Fibroblast of gingiva (primary cell): Measurements from ENCODE around the gene TPSB2.
"Not testable (repeated sequence)": the region's sequence is repeated elsewhere in the genome, so short reads cannot be mapped to it uniquely, and the experiment has no call there.

Source experiments
- DNase-seq: peaks from one replicate; pipeline ENCODE4 v3.0.0-alpha.2; 2011; ENCODE audit warnings: low read depth

Gene TPSB2

DNA sequence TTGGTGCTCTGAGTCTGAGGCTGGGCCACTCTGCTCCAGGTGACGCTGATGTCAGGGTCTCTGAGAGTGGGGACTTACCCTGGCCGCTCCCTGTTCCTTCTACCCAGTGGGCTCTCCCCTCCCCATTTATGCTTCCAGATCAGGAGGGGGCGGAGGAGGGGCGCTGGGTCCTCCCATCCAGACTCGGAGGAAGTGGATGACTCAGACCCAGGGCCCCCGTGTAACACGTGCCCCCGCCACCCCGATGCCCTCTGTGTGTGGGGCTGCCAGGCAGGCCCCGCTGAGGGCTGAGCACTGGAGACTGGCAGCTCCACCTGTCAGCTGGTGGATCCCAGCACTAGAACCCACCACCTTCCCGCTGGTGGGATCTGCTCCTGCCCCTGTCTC lies at the start of gene TPSB2:
TPSB2 (minus strand) TSS at position 101 of the 387 bp plus-strand sequence. CDS start 233 bp downstream, outside the sequence.
- not testable (repeated sequence) for DNase-seq

DNA sequence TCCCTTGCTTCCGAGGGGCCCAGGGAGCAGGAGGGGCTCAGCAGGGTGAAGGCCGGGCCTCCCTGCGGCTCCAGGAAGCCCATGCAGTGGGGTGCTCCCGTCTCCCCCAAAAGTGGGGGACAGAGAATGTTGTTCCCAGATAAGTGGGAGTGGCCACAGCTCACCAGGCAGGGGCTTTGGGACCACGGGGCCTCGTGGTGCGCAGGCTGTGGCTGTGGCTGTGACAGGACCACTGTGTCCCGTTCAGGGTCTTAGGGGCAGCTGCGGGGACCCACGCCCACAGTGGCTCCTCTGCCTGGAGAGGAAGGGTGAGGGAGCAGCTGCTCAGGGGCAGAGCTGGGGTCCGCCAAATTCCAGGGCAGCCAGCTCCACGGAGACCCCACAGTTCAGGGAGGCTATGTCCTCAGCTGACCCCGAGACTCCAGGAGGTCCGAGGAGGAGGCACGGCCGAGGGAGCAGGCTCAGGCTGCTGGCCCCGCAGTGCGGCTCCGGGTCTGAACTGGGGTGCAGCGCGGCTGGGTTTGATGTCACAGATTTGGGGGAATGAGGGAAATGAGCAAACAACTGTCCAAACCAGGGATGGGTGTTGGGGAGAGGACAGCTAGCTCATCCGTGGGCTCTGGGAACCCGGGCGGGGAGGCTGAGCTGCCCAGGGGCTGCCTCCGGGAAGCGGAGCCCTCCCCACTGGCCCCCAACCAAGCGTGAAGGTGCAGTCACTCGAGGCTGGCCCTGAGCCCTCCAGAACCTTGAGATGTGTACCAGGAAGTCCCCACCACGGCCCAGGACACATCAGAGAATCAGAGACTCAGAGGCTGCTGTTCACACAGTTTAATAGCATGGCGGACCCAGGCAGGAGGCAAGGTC lies 49.3 kb upstream of the TPSB2 start:
- DNase-seq, result no peak

DNA sequence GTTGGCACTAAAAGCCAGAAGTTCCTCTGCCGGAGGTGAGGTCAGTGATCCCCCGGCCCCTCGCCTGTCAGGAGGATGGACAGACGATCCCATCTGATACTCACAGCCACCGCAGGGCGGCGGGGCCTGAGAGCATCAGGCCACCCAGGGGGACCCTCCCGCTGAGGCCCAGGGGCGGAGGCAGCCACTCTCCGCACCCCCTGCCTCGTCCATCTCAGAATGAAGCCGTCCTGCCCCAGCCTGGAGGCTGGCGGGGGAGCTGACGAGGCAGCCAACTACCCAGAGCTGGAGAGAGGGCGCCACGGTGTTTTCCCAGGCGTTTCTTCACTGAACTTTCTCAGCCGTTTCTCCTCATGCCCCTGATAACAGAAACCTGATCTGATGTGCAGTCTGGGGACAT lies 48.5 kb upstream of the TPSB2 start:
- DNase-seq, result no peak

DNA sequence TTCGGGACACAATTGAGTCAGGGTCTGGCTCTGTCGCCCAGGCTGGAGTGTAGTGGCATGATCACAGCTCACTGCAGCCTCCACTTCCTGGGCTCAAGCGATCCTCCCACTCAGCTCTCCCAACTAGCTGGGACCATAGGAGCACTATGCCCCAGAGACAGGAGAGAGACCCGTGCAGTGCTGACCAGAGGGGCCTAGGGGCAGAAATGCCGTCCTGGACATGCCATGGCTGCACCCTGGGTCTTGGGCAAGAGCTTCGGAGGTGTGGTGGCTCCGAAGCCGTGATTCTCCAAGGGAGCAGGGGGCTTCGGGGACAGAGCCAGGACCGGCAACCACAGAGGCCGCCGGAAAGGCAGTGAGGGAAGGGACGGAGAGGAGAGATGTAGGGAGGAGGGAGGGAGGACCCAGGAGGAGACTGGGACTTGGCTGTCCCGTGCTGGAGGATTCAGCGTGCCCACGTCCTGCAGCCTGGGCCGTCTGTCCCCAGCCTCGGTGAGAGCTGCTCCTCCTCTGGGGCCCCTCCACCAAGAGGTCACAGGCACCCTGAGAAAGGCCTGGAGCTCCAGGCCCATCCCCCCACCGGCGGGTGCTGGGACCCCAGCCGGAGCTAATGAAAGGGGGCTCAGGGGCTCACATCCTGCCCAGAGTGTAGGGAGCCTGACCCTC lies 47.8 kb upstream of the TPSB2 start:
- DNase-seq, result no peak

DNA sequence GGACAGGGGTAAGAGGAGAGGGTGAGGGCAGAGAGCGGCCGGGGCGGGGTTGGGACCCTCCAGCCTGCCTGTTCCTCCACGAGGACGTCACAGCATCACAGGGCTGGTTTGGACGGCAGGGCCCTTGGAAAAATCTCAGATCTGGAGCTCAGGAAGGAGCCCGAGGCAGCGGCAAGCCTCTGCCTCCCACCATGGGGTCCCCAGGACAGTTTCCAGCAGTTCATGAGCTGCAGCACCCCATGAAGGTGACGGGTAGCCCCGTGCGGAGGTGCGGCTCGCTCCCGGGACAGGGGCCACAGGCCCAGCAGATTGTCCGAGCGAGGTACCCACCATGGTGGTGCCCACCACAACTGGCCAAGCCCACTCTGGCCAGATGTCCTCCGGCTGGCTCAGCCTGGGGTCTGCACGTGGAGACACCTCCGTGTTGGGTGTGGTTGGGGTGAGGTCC lies 47.2 kb upstream of the TPSB2 start:
- DNase-seq, result no peak

DNA sequence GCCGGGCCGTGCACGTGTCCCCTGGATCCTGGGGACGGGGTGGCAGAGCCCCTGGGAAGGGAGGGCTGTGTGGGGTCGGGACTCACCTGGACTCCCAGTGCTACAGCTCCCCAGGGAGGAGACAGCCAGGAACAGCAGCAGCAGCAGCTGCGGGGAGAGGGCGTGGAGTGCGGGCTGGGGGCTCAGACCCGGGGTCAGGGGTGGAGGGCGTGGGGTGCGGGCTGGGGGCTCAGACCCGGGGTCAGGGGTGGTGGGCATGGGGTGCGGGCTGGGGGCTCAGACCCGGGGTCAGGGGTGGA lies 46.5 kb upstream of the TPSB2 start:
- no peak for DNase-seq

DNA sequence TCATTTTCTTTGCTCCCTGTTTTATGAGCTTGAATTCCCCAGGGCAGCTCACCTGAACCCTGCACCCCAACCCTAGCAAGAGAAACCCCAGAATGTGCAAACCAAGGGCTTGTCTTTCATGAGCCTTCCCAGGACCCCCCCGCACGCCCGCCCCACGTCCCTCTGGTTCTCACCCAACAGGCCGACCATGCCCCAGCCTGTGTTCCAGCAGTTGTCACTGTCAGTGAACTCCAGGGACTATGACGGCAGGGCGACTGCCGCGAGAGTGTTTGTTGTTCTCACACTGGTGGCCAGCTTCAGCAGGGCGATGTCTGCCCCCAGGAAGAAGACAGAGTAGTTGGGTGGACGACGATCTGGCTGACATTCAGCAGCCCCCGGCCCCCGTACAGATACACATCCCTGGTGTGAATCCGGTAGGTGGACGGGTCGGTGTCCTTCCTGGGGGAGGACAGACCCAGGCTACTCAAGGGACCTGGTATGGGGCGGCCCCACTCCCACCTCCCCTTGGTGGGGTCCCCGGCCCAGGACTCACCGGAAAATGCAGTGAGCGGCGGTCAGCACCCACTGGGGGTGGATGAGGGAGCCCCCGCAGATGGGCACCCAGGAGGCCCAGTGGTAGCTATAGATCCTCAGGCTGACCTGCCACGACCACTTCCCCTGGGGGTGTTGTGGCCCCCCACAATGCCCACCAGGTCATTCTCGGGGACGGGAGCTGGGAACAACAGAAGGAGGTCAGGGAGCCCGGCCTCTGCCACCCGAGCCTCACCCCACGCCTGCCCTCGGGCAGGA lies 46.0 kb upstream of the TPSB2 start:
- no peak for DNase-seq

DNA sequence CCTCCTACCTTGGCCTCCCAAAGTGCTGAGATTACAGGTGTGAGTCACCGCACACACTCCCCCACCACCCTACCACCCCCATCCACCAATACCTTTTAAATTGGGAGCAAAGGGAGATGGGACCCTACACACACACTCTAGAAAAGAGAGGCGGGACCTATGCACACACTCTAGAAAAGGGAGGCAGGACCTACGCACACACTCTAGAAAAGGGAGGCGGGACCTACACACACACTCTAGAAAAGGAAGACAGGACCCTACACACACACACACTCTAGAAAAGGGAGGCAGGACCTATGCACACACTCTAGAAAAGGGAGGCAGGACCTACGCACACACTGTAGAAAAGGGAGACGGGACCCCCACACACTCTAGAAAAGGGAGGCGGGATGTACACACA lies 44.8 kb upstream of the TPSB2 start:
- no peak for DNase-seq

DNA sequence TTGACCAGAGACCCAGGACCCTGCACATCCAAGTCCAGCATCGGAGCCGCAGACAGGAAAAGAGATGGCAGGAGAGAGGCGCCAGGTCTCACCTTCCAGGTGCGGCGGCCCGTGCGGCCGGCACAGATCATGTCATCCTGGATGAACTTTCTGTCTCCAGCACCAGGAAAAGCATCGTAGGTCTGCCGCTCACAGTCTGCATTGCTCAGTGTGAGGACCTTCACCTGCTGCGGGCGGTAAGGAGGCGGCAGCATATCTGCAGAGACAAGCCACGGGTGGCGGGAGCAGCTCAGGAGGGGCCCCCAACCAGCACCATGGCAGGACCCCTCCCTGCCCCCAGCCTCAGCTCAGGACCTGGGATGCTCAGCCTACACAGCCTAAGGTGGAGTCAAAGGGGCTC lies 43.8 kb upstream of the TPSB2 start:
- DNase-seq, result no peak

DNA sequence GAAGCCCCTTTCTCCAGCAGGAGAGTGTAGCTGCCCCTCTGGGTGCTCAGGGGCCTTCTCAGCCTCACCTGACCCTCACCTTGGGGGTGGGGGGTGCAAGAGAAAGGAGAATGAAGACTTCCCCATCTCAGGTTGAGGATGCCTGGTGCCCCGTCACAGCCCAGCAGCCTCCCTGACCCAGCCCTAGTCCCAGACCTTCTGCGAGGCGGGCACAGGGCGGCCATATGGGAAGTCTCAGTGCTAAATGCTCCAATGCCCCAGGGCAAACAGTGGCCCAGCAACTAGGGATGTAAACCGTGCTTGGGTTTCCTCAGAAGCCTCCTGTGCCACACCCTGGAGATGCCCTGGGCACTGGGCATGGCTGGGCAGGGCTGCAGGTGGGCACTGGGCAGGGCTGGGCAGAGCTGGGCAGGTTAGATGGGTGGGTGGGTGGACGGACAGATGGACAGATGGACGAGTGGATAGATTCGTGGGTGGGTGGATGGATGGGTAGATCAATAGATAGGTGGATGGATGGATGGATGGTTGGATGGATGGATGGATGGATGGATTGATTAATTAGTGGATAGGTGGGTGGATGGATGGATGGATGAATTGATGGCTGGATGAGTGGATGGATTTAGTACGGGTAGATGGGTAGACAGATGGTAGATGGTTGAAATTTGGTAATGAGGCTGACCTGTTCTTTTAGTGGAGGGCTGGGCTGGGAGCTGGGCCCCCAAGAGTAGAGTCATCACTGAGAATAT lies 42.6 kb upstream of the TPSB2 start:
- no peak for DNase-seq

DNA sequence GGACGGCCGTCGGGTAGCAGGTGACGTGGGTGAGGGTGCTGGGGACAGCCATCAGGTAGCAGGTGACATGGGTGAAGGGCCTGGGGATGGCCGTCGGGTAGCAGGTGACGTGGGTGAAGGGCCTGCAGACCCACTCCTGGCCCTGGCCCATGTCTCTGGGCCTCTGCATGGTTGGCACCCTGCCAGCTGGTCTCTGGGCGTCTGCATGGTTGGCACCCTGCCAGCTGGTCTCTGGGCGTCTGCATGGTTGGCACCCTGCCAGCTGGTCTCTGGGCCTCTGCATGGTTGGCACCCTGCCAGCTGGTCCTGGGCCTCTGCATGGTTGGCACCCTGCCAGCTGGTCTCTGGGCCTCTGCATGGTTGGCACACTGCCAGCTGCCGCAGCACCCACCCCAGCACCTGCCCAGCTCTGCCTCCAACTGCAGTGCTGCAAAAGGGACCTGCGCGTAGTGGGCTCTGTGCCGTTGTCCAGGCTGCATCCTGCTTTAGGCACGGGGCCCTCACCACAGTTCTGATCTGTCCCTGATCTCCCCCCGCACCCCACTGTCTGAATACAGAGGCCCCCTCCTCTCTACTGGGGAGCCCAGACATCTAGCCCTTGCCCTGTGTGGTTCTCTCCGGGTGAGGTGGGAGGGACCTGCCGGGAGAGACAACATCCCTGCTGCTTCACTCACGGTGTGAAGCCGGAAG lies 41.9 kb upstream of the TPSB2 start:
- not testable (repeated sequence) for DNase-seq

DNA sequence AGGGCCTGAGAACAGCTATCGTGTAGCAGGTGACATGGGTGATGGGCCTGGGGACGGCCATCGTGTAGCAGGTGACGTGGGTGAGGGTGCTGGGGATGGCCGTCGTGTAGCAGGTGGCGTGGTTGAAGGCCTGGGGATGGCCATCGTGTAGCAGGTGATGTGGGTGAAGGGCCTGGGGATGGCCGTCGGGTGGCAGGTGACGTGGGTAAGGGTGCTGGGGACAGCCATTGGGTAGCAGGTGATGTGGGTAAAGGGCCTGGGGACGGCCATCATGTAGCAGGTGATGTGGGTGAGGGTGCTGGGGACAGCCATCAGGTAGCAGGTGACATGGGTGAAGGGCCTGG lies 41.4 kb upstream of the TPSB2 start:
- no peak for DNase-seq

DNA sequence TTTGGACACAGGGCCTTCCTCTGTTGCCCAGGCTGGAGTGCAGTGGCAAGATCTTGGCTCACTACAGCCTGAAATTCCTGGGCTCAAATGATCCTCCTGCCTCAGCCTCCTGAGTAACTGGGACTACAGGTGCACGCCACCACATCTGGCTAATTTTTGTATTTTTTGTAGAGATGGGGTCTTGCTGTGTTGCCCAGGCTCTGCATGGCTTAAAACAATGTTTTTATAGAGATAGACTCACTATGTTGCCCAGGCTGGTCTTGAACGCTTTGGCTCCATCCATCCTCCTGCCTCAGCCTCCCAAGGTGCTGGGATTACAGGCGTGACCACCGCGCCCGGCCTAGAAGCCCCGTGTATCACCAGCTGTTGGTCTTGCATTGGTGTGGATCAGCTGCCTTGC lies 39.4 kb upstream of the TPSB2 start:
- not testable (repeated sequence) for DNase-seq

DNA sequence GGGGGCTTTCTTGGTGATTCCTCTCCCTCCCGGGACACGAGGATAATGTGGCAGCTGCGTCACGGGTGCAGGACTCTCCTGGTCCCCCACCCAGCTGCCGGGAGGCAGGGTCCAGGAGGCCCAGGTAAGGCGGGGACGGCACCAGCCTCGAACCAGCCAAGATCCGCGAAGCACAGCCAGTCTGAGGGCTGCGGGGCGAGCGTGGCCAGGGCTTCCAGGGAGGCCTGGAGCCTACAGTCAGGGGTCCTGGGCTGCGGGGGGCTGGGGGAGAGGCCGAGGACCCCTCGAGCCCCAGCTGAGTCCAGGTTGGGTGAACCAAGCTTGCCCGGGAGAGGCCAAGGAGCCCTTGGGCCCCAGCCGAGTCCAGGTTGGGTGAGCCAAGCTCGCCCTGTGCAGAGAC lies 35.8 kb upstream of the TPSB2 start:
- DNase-seq, result no peak

DNA sequence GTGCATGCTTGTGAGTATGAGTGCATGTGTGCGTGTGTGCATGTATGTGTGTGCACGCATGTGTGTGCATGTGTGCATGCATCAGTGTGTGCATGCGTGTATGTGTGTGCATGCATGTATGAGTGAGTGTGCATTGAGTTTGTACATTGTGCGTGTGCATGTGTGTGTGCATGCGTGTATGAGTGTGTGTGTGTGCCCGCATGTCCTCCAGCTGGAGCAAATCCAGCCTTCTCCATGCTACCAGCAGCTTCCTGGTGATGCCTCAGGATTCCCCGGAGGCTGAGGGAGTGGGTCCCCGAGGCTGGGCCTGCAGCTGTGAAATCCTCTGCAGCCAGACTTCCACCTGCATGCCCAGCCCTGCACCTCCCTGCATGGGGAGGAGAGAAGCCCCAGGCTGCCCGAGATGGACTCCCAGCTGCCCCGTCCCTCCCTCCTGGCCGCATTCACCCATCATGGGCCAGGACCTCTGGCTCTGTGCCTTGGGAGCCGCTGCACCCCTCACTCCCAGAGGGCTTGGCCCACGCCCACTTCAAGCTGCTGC lies 35.2 kb upstream of the TPSB2 start:
- DNase-seq, result no peak

DNA sequence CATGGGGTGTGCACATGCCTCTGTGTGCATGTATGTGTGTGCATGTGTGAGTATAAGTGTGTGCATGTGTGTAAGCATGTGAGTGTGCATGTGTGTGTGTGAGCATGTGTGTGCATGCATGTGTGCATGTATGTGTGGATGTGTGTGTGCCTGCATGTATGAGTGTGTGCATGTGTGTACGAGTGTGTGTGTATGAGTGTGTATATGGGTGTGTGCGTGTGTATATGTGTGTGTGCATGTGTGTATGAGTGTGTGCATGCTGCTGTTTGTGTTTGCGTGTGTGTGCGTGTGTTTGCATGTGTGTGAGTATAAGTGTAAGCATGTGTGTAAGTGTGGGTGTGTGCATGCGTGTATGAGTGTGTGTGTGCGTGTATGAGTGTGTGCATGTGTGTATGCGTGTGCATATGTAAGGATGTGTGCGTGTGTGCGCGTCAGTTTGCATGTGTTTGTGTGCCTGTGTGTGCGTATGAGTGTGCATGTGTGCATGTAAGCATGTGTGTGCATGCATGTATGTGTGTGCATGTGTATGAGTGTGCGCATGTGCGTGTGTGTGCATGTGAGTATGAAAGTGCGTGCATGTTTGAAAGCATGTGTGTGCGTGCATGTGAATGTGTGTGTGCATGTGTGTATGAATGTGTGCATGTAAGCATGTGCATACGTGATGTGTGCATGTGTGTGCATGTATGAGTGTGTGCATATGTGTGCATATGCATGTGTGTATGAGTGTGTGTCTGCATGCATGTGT lies 34.5 kb upstream of the TPSB2 start:
- DNase-seq, result no peak

DNA sequence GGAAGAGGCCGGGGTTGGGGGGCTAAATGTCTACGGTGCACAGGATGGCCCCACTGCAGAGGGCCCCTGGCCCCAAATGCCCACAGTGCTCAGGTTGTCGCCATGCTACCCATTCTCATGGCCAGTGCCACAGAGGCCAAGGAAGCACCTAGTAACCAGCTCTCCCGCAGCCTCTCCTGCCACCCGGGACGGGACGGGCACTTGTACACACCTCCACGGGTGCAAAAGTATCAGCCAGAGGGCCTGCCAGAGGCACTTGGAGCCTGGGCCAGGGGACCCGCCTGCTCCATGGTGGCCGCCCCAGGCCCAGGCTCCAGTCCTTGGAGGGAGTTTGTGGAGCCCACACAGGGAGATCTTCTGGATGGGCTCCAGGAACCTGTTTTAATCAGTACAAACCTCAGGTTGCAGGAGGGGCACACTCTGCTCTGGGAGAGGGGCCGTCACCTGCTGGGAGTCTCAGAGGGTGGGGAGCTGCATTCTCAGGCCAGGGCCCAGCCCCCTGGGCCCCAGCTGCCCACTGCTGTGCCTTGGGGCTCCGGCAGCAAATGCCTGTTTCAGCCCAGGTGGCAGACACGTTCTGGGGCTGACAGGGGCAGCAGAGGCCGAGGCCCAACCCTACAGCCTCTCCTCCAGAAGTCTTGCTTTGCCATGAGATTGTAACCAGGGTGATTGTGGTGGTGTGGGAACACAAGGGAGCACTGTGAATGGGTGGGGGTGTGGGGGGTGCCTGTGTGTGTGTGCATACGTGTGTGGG lies 33.8 kb upstream of the TPSB2 start:
- DNase-seq, result no peak

DNA sequence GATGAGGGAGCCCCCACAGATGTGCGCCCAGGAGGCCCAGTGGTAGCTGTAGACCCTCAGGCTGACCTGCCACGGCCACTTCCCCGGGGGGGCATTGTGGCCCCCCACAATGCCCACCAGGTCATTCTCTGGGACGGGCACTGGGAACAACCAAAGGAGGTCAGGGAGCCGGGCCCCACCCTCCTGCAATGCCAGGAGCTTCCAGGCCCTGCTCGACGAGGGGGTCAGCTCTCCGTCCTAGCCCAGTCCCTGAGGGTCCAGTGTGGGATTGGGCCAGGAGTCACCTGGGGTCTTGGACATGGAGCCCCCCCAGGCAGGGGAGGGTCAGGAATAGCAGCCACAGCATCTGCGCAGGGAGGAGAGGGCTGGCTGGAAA lies 32.9 kb upstream of the TPSB2 start:
- no peak for DNase-seq

DNA sequence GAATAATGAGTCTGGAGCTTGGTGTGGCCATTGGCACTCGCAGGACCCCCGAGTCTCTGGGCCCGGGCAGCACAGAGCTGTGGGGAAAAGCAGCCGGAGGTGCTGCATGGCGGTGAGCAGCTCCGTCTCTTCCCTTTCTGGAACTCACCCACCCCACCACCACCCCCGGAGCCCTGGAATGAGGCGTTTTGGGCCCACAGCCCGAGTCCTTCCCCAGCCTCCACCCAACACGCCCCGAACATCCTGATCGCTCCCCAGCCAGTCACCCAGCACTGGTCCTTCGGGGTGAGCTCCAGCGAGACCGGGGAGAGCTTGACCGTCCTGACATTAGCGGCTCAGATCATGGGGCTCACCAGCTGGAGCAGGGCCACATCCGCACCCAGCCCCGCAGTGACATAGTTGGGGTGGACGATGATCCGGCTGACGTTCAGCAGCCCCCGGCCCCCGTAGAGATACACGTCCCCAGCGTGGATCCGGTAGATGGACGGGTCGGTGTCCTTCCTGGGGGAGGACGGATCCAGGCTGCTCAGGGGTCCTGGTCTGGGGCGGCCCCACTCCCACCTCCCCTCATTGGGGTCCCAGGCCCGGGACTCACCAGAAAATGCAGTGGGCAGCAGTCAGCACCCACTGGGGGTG lies 32.3 kb upstream of the TPSB2 start:
- DNase-seq, result no peak
